Measurements from ENCODE around the gene ACBD4.

The ACBD4 gene

DNA sequence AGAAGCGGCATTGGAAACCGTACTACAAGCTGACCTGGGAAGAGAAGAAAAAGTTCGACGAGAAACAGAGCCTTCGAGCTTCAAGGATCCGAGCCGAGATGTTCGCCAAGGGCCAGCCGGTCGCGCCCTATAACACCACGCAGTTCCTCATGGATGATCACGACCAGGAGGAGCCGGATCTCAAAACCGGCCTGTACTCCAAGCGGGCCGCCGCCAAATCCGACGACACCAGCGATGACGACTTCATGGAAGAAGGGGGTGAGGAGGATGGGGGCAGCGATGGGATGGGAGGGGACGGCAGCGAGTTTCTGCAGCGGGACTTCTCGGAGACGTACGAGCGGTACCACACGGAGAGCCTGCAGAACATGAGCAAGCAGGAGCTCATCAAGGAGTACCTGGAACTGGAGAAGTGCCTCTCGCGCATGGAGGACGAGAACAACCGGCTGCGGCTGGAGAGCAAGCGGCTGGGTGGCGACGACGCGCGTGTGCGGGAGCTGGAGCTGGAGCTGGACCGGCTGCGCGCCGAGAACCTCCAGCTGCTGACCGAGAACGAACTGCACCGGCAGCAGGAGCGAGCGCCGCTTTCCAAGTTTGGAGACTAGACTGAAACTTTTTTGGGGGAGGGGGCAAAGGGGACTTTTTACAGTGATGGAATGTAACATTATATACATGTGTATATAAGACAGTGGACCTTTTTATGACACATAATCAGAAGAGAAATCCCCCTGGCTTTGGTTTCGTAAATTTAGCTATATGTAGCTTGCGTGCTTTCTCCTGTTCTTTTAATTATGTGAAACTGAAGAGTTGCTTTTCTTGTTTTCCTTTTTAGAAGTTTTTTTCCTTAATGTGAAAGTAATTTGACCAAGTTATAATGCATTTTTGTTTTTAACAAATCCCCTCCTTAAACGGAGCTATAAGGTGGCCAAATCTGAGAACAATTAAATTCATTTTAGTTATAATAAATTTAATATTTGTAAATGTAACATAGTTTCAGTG lies 14.5 kb downstream of the ACBD4 start:
- Histone ChIP-seq H3K4me1 (ENCODE audit: insufficient read depth, low read length, severe bottlenecking) (peaks cover 40% of the 10 kb centered on the region), H3K36me3 (ENCODE audit: insufficient read depth, low read length) (no peaks in the 10 kb centered on the region), H3K9me2 (ENCODE audit: low read depth, low read length) (no peaks in the 10 kb centered on the region), H3K4me3 (ENCODE audit: low read depth, low read length, poor library complexity, severe bottlenecking) (peak overlapping the region; percentile 57), H3K9me3 (ENCODE audit: low read length) (no peaks in the 10 kb centered on the region), H3K79me2 (ENCODE audit: insufficient read depth, low read length) (no peaks in the 10 kb centered on the region), H3K4me2 (ENCODE audit: low read length) (peak overlapping the region; percentile 82), H4K20me1 (ENCODE audit: insufficient read depth, low read length) (no peaks in the 10 kb centered on the region), H2AFZ (ENCODE audit: low read length) (no peak overlapping the region), H3K27ac (ENCODE audit: low read depth, low read length, poor library complexity, severe bottlenecking) (no peak overlapping the region), H3K27me3 (ENCODE audit: insufficient read depth, low read length) (no peaks in the 10 kb centered on the region), H3F3A (ENCODE audit: insufficient read depth, low read length) (peaks cover 9% of the 10 kb centered on the region; the same call in 1 of the 2 replicates), H3K9ac (ENCODE audit: low read length) (peak overlapping the region; percentile 51; the same call in 1 of the 2 replicates)
- TF ChIP-seq EZH2 (IDR thresholded peaks at IDR 0.05; ENCODE audit: borderline replicate concordance, low read length) = no peak
- TF ChIP-seq, protein P1, sequence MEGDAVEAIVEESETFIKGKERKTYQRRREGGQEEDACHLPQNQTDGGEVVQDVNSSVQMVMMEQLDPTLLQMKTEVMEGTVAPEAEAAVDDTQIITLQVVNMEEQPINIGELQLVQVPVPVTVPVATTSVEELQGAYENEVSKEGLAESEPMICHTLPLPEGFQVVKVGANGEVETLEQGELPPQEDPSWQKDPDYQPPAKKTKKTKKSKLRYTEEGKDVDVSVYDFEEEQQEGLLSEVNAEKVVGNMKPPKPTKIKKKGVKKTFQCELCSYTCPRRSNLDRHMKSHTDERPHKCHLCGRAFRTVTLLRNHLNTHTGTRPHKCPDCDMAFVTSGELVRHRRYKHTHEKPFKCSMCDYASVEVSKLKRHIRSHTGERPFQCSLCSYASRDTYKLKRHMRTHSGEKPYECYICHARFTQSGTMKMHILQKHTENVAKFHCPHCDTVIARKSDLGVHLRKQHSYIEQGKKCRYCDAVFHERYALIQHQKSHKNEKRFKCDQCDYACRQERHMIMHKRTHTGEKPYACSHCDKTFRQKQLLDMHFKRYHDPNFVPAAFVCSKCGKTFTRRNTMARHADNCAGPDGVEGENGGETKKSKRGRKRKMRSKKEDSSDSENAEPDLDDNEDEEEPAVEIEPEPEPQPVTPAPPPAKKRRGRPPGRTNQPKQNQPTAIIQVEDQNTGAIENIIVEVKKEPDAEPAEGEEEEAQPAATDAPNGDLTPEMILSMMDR (IDR thresholded peaks at IDR 0.05; ENCODE audit: low read length) = no peak

DNA sequence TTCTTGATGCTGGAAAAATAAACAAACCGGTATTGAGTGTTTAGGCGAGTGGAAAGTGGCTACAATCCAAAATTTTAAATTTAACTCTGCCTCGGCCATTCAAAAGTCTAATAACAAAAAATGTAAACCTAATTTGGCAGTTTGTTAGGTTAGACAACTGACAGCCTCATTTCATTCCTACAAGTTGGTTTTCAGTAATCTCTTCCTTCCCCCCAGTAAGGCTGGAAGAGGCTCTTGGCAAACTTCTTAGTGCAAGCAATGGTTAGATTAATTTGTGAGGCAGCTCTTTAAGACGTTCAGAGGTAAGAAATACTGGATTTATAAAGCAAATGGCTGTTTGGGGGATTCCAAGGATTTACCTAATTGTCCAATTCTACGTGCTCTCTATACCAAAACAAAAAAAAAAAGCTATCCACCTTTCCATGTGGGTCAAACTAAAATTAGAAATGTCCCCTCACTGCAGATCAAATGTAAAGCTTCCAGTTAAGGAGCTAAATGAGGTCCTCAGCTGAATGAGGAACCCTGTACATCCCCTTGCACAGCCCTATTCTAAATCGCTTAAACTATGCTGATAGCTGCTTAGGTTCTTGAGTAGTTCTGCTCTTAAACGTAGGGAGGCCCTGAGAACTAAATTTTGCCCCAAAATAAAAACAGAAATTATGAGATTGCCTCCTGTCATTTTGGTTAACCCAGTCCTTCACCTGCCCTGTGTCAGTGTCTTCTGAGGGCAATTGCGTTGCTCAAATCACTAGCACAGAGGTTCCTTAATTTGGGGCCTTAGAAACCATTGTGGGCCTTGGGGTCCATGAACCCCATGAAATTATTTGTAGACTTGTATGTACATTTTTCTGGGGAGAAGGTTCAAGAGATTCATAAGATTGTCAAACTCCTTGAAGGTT lies 15.7 kb downstream of the ACBD4 start:
- Histone ChIP-seq H3K4me1 (ENCODE audit: insufficient read depth, low read length, severe bottlenecking) (peaks cover 40% of the 10 kb centered on the region), H3K4me2 (ENCODE audit: low read length) (peak overlapping the region; percentile 82; the same call in 1 of the 2 replicates), H3K4me3 (ENCODE audit: low read depth, low read length, poor library complexity, severe bottlenecking) (peak overlapping the region; percentile 57), H3K9me3 (ENCODE audit: low read length) (no peaks in the 10 kb centered on the region), H3K9me2 (ENCODE audit: low read depth, low read length) (no peaks in the 10 kb centered on the region), H2AFZ (ENCODE audit: low read length) (no peak overlapping the region), H3K9ac (ENCODE audit: low read length) (no peak overlapping the region), H3K27me3 (ENCODE audit: insufficient read depth, low read length) (no peaks in the 10 kb centered on the region), H3F3A (ENCODE audit: insufficient read depth, low read length) (peaks cover 9% of the 10 kb centered on the region; the same call in 1 of the 2 replicates), H4K20me1 (ENCODE audit: insufficient read depth, low read length) (no peaks in the 10 kb centered on the region), H3K27ac (ENCODE audit: low read depth, low read length, poor library complexity, severe bottlenecking) (no peak overlapping the region), H3K36me3 (ENCODE audit: insufficient read depth, low read length) (no peaks in the 10 kb centered on the region), H3K79me2 (ENCODE audit: insufficient read depth, low read length) (no peaks in the 10 kb centered on the region)
- TF ChIP-seq, protein P1 (IDR thresholded peaks at IDR 0.05; ENCODE audit: low read length) = no peak
- no peak for TF ChIP-seq EZH2 (IDR thresholded peaks at IDR 0.05; ENCODE audit: borderline replicate concordance, low read length)

- Histone ChIP-seq H3K27me3 (ENCODE audit: insufficient read depth, low read length) (no peaks in the 10 kb centered on the region), H3K4me2 (ENCODE audit: low read length) (no peak overlapping the region), H3K4me3 (ENCODE audit: low read depth, low read length, poor library complexity, severe bottlenecking) (no peak overlapping the region), H3F3A (ENCODE audit: insufficient read depth, low read length) (peaks cover 9% of the 10 kb centered on the region; the same call in 1 of the 2 replicates), H3K9me2 (ENCODE audit: low read depth, low read length) (no peaks in the 10 kb centered on the region), H2AFZ (ENCODE audit: low read length) (no peak overlapping the region), H3K4me1 (ENCODE audit: insufficient read depth, low read length, severe bottlenecking) (peaks cover 24% of the 10 kb centered on the region), H4K20me1 (ENCODE audit: insufficient read depth, low read length) (no peaks in the 10 kb centered on the region), H3K79me2 (ENCODE audit: insufficient read depth, low read length) (peaks cover under 1% of the 10 kb centered on the region; the same call in 1 of the 2 replicates), H3K36me3 (ENCODE audit: insufficient read depth, low read length) (peaks cover 8% of the 10 kb centered on the region), H3K27ac (ENCODE audit: low read depth, low read length, poor library complexity, severe bottlenecking) (no peak overlapping the region), H3K9me3 (ENCODE audit: low read length) (no peaks in the 10 kb centered on the region), H3K9ac (ENCODE audit: low read length) (no peak overlapping the region)
- no peak for TF ChIP-seq EZH2 (IDR thresholded peaks at IDR 0.05; ENCODE audit: borderline replicate concordance, low read length)
- TF ChIP-seq, protein P1 (IDR thresholded peaks at IDR 0.05; ENCODE audit: low read length) = no peak
These were observed 19.5 kb downstream of the ACBD4 start for GRCh38 chr17:45155029-45155428.
